Neural crest cell (in vitro differentiated cells): Measurements from ENCODE around the gene RACGAP1. TPM values are rescaled to one million over a fixed set of nuclear protein-coding genes. Genes with fewer than 3 reads are reported as not detected.

Experiments
- DNase-seq: peaks from one replicate; pipeline ENCODE4 v3.0.0; 2021; ENCODE audit warnings: low read depth, mixed read lengths, low spot score
- H3K27ac Mint-ChIP-seq: one replicate; pipeline ENCODE4 v1.8.0; 2021; ENCODE audit warnings: mild to moderate bottlenecking, mixed read lengths; ENCODE audit not compliant: unreplicated experiment
- H3K27me3 Mint-ChIP-seq: 2 replicates; pipeline ENCODE4 v1.8.0; 2021; ENCODE audit warnings: low read depth, mild to moderate bottlenecking, mixed read lengths
- H3K36me3 Mint-ChIP-seq: 2 replicates; pipeline ENCODE4 v1.8.0; 2021; ENCODE audit warnings: low read depth, mild to moderate bottlenecking, mixed read lengths
- H3K4me1 Mint-ChIP-seq: 2 replicates; pipeline ENCODE4 v1.8.0; 2021; ENCODE audit warnings: mixed read lengths
- H3K4me3 Mint-ChIP-seq: one replicate; pipeline ENCODE4 v1.8.0; 2021; ENCODE audit warnings: mild to moderate bottlenecking, mixed read lengths
- H3K9me3 Mint-ChIP-seq: 2 replicates; pipeline ENCODE4 v1.8.0; 2021; ENCODE audit warnings: mixed read lengths
- total RNA-seq: library from RNA; stranded (reverse); gene quantifications from 2 replicates; pipeline ENCODE4 v1.2.1, GENCODE V29; 2021
- TF ChIP-seq, protein P1 (sequence below): fragments of 200-600 bp; sonication (generic); conservative IDR thresholded peaks from 2 replicates; pipeline ENCODE4 v1.5.0; 2021; ENCODE audit warnings: antibody characterized with exemption, mild to moderate bottlenecking

Gene RACGAP1
- total RNA-seq, 1 donor from 2014 or later: 104 TPM

DNA sequence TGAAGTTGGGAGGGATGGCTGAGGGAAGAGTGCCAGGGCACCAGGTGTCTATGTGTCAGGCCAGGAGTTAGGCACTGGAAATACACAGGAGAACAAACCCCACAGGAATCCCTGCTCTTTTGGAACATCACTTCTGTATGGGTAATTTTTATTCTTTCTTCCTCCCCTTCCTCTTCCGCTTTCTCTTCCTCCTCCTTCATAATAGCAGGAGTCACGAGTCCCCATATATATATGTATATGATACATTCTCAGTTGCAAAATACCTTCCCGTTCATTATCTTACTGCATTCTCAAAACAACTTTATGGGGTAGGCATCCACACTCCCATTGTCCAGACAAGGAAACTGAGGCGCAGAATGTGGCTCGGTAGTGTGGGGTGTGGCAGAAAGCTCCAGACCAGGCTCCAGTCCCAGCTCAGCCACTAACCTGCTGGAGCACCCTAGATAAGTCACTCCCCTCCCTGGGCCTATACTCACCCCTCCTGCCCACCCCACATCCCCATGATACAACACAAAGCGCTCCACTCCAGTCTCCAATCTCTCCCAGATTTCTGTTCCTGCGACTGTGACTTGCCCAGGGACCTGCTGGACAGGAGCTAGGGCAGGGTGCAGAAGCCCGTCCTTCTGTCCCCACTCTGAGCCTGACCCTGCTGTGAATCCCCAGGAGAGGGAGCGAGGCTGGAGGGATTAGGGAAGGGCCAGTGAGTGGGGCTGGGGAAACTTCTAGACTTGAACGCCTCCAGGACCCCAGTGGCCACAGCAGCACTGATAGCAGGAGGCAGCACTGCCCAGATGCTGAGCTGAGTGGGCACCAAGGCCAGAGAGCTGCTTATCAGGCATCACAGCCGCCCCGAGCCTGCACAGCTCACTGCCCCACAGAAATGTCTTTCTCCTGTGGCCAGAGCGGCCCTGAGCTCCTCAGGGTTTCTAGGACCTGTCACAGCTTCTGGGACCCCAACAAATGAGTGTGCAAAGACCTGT lies 76.1 kb downstream of the RACGAP1 start:
- Mint-ChIP-seq H3K27me3 (peaks cover 2% of the 10 kb centered on the region), H3K27ac (no peak overlapping the region), H3K4me1 (peaks cover 14% of the 10 kb centered on the region), H3K36me3 (no peaks in the 10 kb centered on the region), H3K4me3 (no peak overlapping the region), H3K9me3 (no peaks in the 10 kb centered on the region)
- no peak for DNase-seq
- TF ChIP-seq, protein P1, sequence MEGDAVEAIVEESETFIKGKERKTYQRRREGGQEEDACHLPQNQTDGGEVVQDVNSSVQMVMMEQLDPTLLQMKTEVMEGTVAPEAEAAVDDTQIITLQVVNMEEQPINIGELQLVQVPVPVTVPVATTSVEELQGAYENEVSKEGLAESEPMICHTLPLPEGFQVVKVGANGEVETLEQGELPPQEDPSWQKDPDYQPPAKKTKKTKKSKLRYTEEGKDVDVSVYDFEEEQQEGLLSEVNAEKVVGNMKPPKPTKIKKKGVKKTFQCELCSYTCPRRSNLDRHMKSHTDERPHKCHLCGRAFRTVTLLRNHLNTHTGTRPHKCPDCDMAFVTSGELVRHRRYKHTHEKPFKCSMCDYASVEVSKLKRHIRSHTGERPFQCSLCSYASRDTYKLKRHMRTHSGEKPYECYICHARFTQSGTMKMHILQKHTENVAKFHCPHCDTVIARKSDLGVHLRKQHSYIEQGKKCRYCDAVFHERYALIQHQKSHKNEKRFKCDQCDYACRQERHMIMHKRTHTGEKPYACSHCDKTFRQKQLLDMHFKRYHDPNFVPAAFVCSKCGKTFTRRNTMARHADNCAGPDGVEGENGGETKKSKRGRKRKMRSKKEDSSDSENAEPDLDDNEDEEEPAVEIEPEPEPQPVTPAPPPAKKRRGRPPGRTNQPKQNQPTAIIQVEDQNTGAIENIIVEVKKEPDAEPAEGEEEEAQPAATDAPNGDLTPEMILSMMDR: no peak

- Mint-ChIP-seq H3K9me3 (no peaks in the 10 kb centered on the region), H3K4me3 (no peak overlapping the region), H3K36me3 (no peaks in the 10 kb centered on the region), H3K27me3 (peaks cover 2% of the 10 kb centered on the region), H3K4me1 (peaks cover 16% of the 10 kb centered on the region), H3K27ac (no peak overlapping the region)
- DNase-seq: no peak
- TF ChIP-seq, protein P1: no peak
These were observed 77.6 kb downstream of the RACGAP1 start for GRCh38 chr12:49947593-49948226.

- H3K4me3 Mint-ChIP-seq: no peak overlapping the region
- no peak overlapping the region for H3K27ac Mint-ChIP-seq
- no peaks in the 10 kb centered on the region for H3K9me3 Mint-ChIP-seq
- no peaks in the 10 kb centered on the region for H3K36me3 Mint-ChIP-seq
- TF ChIP-seq, protein P1: no peak
- H3K27me3 Mint-ChIP-seq: peaks cover 2% of the 10 kb centered on the region
- DNase-seq: no peak
- H3K4me1 Mint-ChIP-seq: peaks cover 24% of the 10 kb centered on the region
These were observed 78.8 kb downstream of the RACGAP1 start for GRCh38 chr12:49946497-49946896.

GRCh38 chr12:49946086-49946485 lies 79.2 kb downstream of the RACGAP1 start:
- Mint-ChIP-seq H3K27me3 (peaks cover 2% of the 10 kb centered on the region), H3K4me3 (no peak overlapping the region), H3K27ac (no peak overlapping the region), H3K4me1 (peaks cover 28% of the 10 kb centered on the region), H3K9me3 (no peaks in the 10 kb centered on the region), H3K36me3 (no peaks in the 10 kb centered on the region)
- TF ChIP-seq, protein P1: no peak
- DNase-seq: no peak

DNA sequence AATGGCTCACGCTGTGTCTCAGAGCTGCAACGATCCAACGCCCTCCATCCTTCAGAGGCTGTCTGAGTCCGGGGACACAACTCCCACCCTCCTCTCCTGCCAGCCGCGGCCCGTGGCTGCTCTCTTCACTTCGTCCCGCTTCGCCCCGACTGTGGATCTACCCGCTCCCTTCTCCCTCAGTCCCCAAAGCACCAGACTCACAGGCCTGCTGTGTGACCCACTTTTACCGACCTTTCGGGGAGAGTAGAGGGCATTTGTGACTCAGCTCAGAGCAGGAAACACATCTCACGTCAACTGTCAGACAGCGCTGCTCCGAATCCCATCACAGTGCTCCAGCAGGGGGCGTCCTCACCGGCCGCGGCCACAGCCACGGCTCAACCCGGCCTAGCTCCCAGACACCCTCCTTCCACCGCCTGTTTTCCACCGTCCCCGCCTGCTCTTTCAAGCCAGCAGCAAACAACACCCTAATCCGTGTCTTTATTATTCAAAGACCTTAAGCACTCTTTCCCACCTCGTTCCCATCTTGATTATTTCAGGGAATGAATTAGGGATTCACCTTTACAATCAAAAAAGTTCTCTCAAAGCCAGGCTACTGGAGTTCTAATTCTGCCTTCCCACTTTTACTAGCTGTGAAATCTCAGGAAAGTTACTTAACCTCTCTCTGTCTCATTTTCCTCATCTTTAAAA lies 79.8 kb downstream of the RACGAP1 start:
- peaks cover 2% of the 10 kb centered on the region for H3K27me3 Mint-ChIP-seq
- DNase-seq: peak; percentile 92
- H3K9me3 Mint-ChIP-seq: no peaks in the 10 kb centered on the region
- peak overlapping the region; percentile 77 for H3K4me3 Mint-ChIP-seq
- TF ChIP-seq, protein P1: peak; percentile 90
- H3K27ac Mint-ChIP-seq: no peak overlapping the region
- no peaks in the 10 kb centered on the region for H3K36me3 Mint-ChIP-seq
- H3K4me1 Mint-ChIP-seq: peaks cover 28% of the 10 kb centered on the region
